DND-41 (cell line): ENCODE measurements around the gene PRIM2.
"Not testable (repeated sequence)": the region's sequence is repeated elsewhere in the genome, so short reads cannot be mapped to it uniquely, and the experiment has no call there.

Experiments used
- CTCF ChIP-seq: IDR thresholded peaks from 2 replicates; pipeline ENCODE4 v1.5.1; 2012; ENCODE audit warnings: borderline replicate concordance, low read length, moderate library complexity, mild to moderate bottlenecking; ENCODE audit not compliant: poor library complexity, severe bottlenecking; ENCODE audit errors: extremely low read depth
- EZH2 ChIP-seq: IDR thresholded peaks from 3 replicates; pipeline ENCODE4 v1.6.1; 2012; ENCODE audit warnings: borderline replicate concordance, low read depth, mild to moderate bottlenecking, moderate library complexity, low read length, inconsistent platforms; ENCODE audit not compliant: severe bottlenecking

DNA sequence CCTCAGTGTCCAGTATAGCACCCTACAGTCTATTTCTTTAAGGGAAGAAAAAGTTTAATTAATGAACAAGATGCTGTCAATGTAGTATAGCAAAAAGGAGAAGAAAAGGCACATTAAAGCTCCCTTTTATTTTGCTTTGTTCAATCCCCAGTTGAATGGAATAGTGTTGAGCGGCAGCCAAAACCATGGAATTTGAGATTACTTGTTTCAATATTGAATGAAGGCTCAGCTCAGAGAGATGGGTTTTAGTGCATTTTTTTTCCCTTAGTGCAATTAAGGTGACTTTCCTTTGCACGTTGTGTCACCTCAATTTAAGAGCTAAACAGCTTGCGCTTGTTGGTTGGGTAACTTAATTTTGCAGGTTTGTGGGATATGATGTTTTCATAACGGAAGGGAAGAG, 254.7 kb downstream of the PRIM2 start:
- TF ChIP-seq CTCF, EZH2: not testable (repeated sequence)
